Fibroblast of lung (primary cell): ENCODE data around the gene FARP1. TPM values are rescaled to one million over a fixed set of nuclear protein-coding genes. Genes with fewer than 3 reads are reported as not detected.
A peak's percentile ranks its signal among the peaks of the same experiment; 100 is the strongest.

Experiments
- DNase-seq, 2 donors: peaks; one replicate each; pipeline versions ENCODE4 v3.0.0 to v3.0.0-alpha.2; 2010; ENCODE audit warnings: low read depth in 2 of 2
- H2AFZ ChIP-seq: 2 replicates; pipeline ENCODE4 v1.5.1; 2012; ENCODE audit warnings: low read length, control low read depth, inconsistent platforms
- H3K27ac ChIP-seq: 2 replicates; pipeline ENCODE4 v1.5.1; 2011; ENCODE audit warnings: low read length, control low read depth; ENCODE audit not compliant: insufficient read depth
- H3K27me3 ChIP-seq: 2 replicates; pipeline ENCODE4 v1.5.1; 2011; ENCODE audit warnings: mild to moderate bottlenecking, low read length; ENCODE audit not compliant: control insufficient read depth, insufficient read depth
- H3K36me3 ChIP-seq: 2 replicates; pipeline ENCODE4 v1.5.1; 2011; ENCODE audit warnings: low read length; ENCODE audit not compliant: control insufficient read depth, insufficient read depth
- H3K4me1 ChIP-seq: 2 replicates; pipeline ENCODE4 v1.5.1; 2011; ENCODE audit warnings: low read length; ENCODE audit not compliant: control insufficient read depth, insufficient read depth; ENCODE audit errors: extremely low read depth
- H3K4me2 ChIP-seq: 2 replicates; pipeline ENCODE4 v1.5.1; 2011; ENCODE audit warnings: low read length, control low read depth; ENCODE audit not compliant: insufficient read depth; ENCODE audit errors: extremely low read depth
- H3K4me3 ChIP-seq, 4 experiments: fragments of 200-600 bp in 1 of 4; sonication (generic) in 1 of 4; replicated peaks in 1 of 4; 2 replicates each; pipeline ENCODE4 v1.5.1; 2011 to 2016; ENCODE audit warnings: low read length in 4 of 4, low read depth in 3 of 4, mild to moderate bottlenecking in 3 of 4, control low read depth in 2 of 4, inconsistent platforms in 1 of 4, mixed read lengths in 1 of 4; ENCODE audit not compliant: insufficient read depth in 1 of 4; ENCODE audit errors: control extremely low read depth in 1 of 4
- H3K79me2 ChIP-seq: 2 replicates; pipeline ENCODE4 v1.5.1; 2012; ENCODE audit warnings: mild to moderate bottlenecking, low read length, inconsistent platforms; ENCODE audit not compliant: control insufficient read depth, insufficient read depth
- H3K9ac ChIP-seq: 2 replicates; pipeline ENCODE4 v1.5.1; 2011; ENCODE audit warnings: mild to moderate bottlenecking, low read length, control low read depth; ENCODE audit not compliant: insufficient read depth
- H3K9me3 ChIP-seq: 2 replicates; pipeline ENCODE4 v1.5.1; 2012; ENCODE audit warnings: low read depth, low read length; ENCODE audit not compliant: control insufficient read depth, insufficient read depth
- H4K20me1 ChIP-seq: 2 replicates; pipeline ENCODE4 v1.5.1; 2011; ENCODE audit warnings: low read length; ENCODE audit not compliant: control insufficient read depth, insufficient read depth; ENCODE audit errors: extremely low read depth
- CTCF ChIP-seq, 2 donors: IDR thresholded peaks in 1 of 2; conservative IDR thresholded peaks in 1 of 2; 1 replicate in 1 of 2; 2 replicates in 1 of 2; pipeline ENCODE4 v1.5.1; 2011 to 2012; ENCODE audit warnings: low read length in 2 of 2, control low read depth in 1 of 2, inconsistent platforms in 1 of 2, low read depth in 1 of 2, mild to moderate bottlenecking in 1 of 2
- EZH2 ChIP-seq: IDR thresholded peaks from 2 replicates; pipeline ENCODE4 v1.5.1; 2012; ENCODE audit warnings: low read length, control low read depth, mild to moderate bottlenecking; ENCODE audit errors: missing control alignments
- polyA plus RNA-seq, 2 donors: library from polyadenylated mRNA; depleted of rRNA in 1 of 2; stranded (reverse) in 1 of 2; unstranded in 1 of 2; fragments of >200 nt; gene quantifications; 2 replicates each; pipeline ENCODE4 v1.2.1, GENCODE V29; 2011 to 2012; ENCODE audit warnings: missing spikeins in 1 of 2
- total RNA-seq: library from RNA; depleted of rRNA; stranded (reverse); fragments of >200 nt; gene quantifications from 2 replicates; pipeline ENCODE4 v1.2.1, GENCODE V29; 2014

FARP1 gene
- total and polyA plus RNA-seq, 2 donors (not counting 1 experiment from before 2014, with no cell fraction given): 50.9 to 199 TPM

GRCh38 chr13:98372876-98373275 is 230.0 kb downstream of the FARP1 start:
- no peak for TF ChIP-seq CTCF (conservative IDR thresholded peaks at IDR 0.05 in 1 of 2, IDR thresholded peaks at IDR 0.05 in 1 of 2; ENCODE audit: low read depth in 1 of 2, low read length in 2 of 2)
- TF ChIP-seq EZH2: no peak
- H3K9me3 ChIP-seq: no peaks in the 10 kb centered on the region
- peak; percentile 60 to 65 for DNase-seq
- no peaks in the 10 kb centered on the region for H3K36me3 ChIP-seq
- H3K4me2 ChIP-seq: no peak overlapping the region
- no peak overlapping the region for H3K4me3 ChIP-seq
- H3K27ac ChIP-seq: no peak overlapping the region
- no peaks in the 10 kb centered on the region for H4K20me1 ChIP-seq
- no peaks in the 10 kb centered on the region for H3K27me3 ChIP-seq
- H3K4me1 ChIP-seq: peaks cover 15% of the 10 kb centered on the region
- H3K79me2 ChIP-seq: peaks cover 2% of the 10 kb centered on the region
- no peak overlapping the region for H3K9ac ChIP-seq
- no peak overlapping the region for H2AFZ ChIP-seq

GRCh38 chr13:98374750-98375149 is 231.9 kb downstream of the FARP1 start:
- Histone ChIP-seq H3K27ac (no peak overlapping the region), H4K20me1 (no peaks in the 10 kb centered on the region), H3K9me3 (no peaks in the 10 kb centered on the region), H3K9ac (no peak overlapping the region), H3K4me3 (no peak overlapping the region), H3K27me3 (no peaks in the 10 kb centered on the region), H3K4me2 (no peak overlapping the region), H3K4me1 (peaks cover 12% of the 10 kb centered on the region), H3K36me3 (no peaks in the 10 kb centered on the region), H2AFZ (no peak overlapping the region), H3K79me2 (peaks cover 2% of the 10 kb centered on the region)
- TF ChIP-seq EZH2: no peak
- DNase-seq: no peak

GRCh38 chr13:98377635-98378378 is 234.9 kb downstream of the FARP1 start:
- Histone ChIP-seq H3K4me1 (no peaks in the 10 kb centered on the region), H3K9ac (no peak overlapping the region), H3K36me3 (no peaks in the 10 kb centered on the region), H3K4me3 (no peak overlapping the region), H2AFZ (no peak overlapping the region), H3K9me3 (no peaks in the 10 kb centered on the region), H3K27me3 (no peaks in the 10 kb centered on the region), H3K79me2 (no peaks in the 10 kb centered on the region), H4K20me1 (no peaks in the 10 kb centered on the region), H3K27ac (no peak overlapping the region), H3K4me2 (no peak overlapping the region)
- TF ChIP-seq CTCF (conservative IDR thresholded peaks at IDR 0.05 in 1 of 2, IDR thresholded peaks at IDR 0.05 in 1 of 2; ENCODE audit: low read depth in 1 of 2, low read length in 2 of 2): no peak
- TF ChIP-seq EZH2: no peak
- DNase-seq: no peak
